ENCODE data around the gene SMIM44. TPM values are rescaled to one million over a fixed set of nuclear protein-coding genes. Genes with fewer than 3 reads are reported as not detected.
A peak's percentile ranks its signal among the peaks of the same experiment; 100 is the strongest.

The SMIM44 gene
- total RNA-seq, 2 donors from 2014 or later: not detected

- Mint-ChIP-seq H3K9me3 (no peaks in the 10 kb centered on the region), H3K27ac (no peak overlapping the region), H3K36me3 (ENCODE audit: low read depth) (peaks cover 33% of the 10 kb centered on the region), H3K4me1 (peaks cover 5% of the 10 kb centered on the region), H3K4me3 (no peak overlapping the region), H3K27me3 (no peaks in the 10 kb centered on the region)
- ATAC-seq (replicated peaks): no peak
Measured at GRCh38 chr19:3522421-3523360, 39.5 kb upstream of the SMIM44 start.

DNA sequence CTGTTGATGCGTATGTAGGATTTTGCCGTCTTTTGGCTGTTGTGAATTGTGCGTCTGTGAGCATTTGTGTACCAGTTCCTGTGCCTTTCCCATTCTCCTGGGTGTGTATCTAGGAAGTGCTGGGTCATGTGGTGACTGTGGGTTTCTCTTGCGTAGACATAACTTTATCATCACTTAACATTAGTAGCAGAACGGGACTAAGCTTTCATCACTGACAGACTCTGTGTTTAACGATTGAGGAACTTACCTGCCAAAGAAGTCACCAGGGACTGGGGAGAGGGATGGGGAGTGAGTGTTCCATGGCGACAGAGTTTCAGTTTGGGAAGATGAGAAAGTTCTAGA, 37.8 kb upstream of the SMIM44 start:
- Mint-ChIP-seq H3K27ac (no peak overlapping the region), H3K4me1 (peaks cover 5% of the 10 kb centered on the region), H3K9me3 (no peaks in the 10 kb centered on the region), H3K4me3 (no peak overlapping the region), H3K36me3 (ENCODE audit: low read depth) (peaks cover 26% of the 10 kb centered on the region), H3K27me3 (no peaks in the 10 kb centered on the region)
- no peak for ATAC-seq (replicated peaks)

GRCh38 chr19:3520166-3521103, 37.2 kb upstream of the SMIM44 start:
- no peak for ATAC-seq (replicated peaks)
- Mint-ChIP-seq H3K9me3 (no peaks in the 10 kb centered on the region), H3K4me1 (peaks cover 5% of the 10 kb centered on the region), H3K27me3 (no peaks in the 10 kb centered on the region), H3K27ac (no peak overlapping the region), H3K36me3 (ENCODE audit: low read depth) (peaks cover 26% of the 10 kb centered on the region), H3K4me3 (no peak overlapping the region)

GRCh38 chr19:3519126-3519525, 35.9 kb upstream of the SMIM44 start:
- Mint-ChIP-seq H3K4me1 (peaks cover 11% of the 10 kb centered on the region), H3K27ac (no peak overlapping the region), H3K36me3 (ENCODE audit: low read depth) (peaks cover 23% of the 10 kb centered on the region), H3K27me3 (no peaks in the 10 kb centered on the region), H3K4me3 (no peak overlapping the region), H3K9me3 (no peaks in the 10 kb centered on the region)
- ATAC-seq (replicated peaks): no peak

DNA sequence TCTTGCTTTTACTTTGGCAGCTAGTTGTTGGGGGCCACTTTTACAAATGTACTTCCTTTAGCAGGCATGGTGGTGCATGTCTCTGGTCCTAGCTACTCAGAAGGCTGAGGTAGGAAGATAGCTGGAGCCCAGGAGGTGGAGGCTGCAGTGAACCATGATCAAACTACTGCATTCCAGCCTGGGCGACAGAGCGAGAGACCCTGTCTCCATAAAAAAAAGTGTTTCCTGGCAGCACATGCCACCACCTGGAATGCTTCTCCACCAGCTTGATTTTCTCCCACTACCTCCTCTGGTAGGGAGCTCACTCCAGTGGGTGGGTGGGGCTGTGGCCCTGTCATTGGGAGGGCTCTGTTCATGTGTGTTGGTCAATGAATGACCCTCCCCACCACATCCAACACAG, 35.4 kb upstream of the SMIM44 start:
- no peaks in the 10 kb centered on the region for H3K9me3 Mint-ChIP-seq
- H3K27me3 Mint-ChIP-seq: no peaks in the 10 kb centered on the region
- H3K4me3 Mint-ChIP-seq: no peak overlapping the region
- H3K36me3 Mint-ChIP-seq (ENCODE audit: low read depth): peaks cover 19% of the 10 kb centered on the region
- H3K27ac Mint-ChIP-seq: no peak overlapping the region
- peaks cover 15% of the 10 kb centered on the region for H3K4me1 Mint-ChIP-seq
- no peak for ATAC-seq (replicated peaks)

DNA sequence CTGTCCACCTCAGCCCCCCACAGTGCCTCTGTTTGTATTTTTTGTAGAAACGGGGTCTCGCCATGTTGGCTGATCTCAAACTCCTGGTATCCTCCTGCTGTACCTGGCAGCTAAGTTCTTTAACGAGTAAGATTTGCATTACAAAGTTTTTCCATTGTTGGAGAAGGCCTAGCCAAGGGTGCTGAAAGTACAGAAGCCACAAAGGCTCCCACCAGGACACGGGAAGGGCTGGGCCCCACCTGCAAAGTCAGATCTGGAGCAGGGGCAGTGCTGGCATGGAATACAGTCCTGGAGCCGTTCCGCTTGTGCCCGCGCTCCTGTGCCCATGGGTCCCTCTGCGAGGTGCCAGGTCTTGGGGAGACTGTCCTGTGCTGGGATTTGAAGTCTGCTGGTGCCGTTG, 35.0 kb upstream of the SMIM44 start:
- Mint-ChIP-seq H3K36me3 (ENCODE audit: low read depth) (peaks cover 15% of the 10 kb centered on the region), H3K4me3 (no peak overlapping the region), H3K9me3 (no peaks in the 10 kb centered on the region), H3K27me3 (no peaks in the 10 kb centered on the region), H3K4me1 (peaks cover 15% of the 10 kb centered on the region), H3K27ac (no peak overlapping the region)
- ATAC-seq (replicated peaks): no peak

GRCh38 chr19:3517638-3518037, 34.4 kb upstream of the SMIM44 start:
- H3K9me3 Mint-ChIP-seq: no peaks in the 10 kb centered on the region
- H3K27me3 Mint-ChIP-seq: no peaks in the 10 kb centered on the region
- peaks cover 14% of the 10 kb centered on the region for H3K36me3 Mint-ChIP-seq (ENCODE audit: low read depth)
- no peak overlapping the region for H3K4me3 Mint-ChIP-seq
- no peak for ATAC-seq (replicated peaks)
- peaks cover 15% of the 10 kb centered on the region for H3K4me1 Mint-ChIP-seq
- H3K27ac Mint-ChIP-seq: no peak overlapping the region

DNA sequence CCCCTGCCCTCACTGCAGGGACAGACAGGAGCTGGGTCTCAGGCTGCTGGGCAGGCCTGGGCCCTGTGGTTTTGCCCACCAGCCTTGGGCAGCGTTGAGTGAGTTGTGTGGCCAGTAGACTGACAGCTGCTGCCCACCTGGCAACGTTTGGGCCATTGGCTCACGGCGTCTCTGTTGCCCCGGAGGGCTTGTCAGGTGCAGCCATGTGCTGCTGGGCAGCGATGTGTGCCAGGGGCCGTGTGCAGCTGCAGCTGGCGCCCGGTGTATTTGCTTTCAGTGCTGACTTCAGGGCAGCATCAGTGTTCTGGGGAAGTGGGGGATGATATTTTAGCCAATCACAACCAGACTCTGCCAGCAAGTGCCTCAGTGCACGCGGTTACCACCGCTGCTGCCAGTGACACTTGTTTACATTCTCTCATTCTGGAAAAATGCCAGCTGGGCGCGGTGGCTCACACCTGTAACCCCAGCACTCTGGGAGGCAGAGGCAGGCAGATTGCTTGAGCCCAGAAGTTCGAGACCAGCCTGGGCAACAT, 33.5 kb upstream of the SMIM44 start:
- no peaks in the 10 kb centered on the region for H3K9me3 Mint-ChIP-seq
- no peak overlapping the region for H3K27ac Mint-ChIP-seq
- no peaks in the 10 kb centered on the region for H3K27me3 Mint-ChIP-seq
- peaks cover 15% of the 10 kb centered on the region for H3K4me1 Mint-ChIP-seq
- peaks cover 13% of the 10 kb centered on the region for H3K36me3 Mint-ChIP-seq (ENCODE audit: low read depth)
- ATAC-seq (replicated peaks): peak; percentile 73
- H3K4me3 Mint-ChIP-seq: no peak overlapping the region

GRCh38 chr19:3515891-3516422, 32.7 kb upstream of the SMIM44 start:
- Mint-ChIP-seq H3K9me3 (no peaks in the 10 kb centered on the region), H3K4me1 (peaks cover 12% of the 10 kb centered on the region), H3K27ac (no peak overlapping the region), H3K27me3 (no peaks in the 10 kb centered on the region), H3K4me3 (no peak overlapping the region), H3K36me3 (ENCODE audit: low read depth) (peaks cover 6% of the 10 kb centered on the region)
- ATAC-seq (replicated peaks): no peak

DNA sequence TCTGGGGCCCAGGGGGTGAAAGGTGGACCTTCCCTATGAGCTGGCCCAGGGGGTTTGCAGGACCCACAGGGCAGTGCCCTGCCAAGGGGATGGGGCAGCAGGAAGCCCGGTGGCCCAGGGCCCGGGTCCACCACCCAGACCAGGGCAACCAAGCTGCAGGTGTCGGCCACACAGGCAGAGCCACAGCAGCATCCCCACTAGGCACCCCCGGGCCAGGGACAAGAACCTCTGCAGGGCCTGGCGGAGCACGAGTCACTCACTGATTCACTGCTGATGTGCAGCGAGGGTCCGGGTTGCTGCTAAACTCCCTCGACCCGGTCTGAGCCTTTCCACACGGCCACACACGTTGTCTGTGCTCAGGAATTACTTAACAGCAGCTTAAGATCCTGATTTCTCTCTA, 31.7 kb upstream of the SMIM44 start:
- no peak overlapping the region for H3K27ac Mint-ChIP-seq
- ATAC-seq (replicated peaks): no peak
- H3K36me3 Mint-ChIP-seq (ENCODE audit: low read depth): peaks cover 8% of the 10 kb centered on the region
- no peaks in the 10 kb centered on the region for H3K27me3 Mint-ChIP-seq
- no peak overlapping the region for H3K4me3 Mint-ChIP-seq
- H3K4me1 Mint-ChIP-seq: peaks cover 12% of the 10 kb centered on the region
- no peaks in the 10 kb centered on the region for H3K9me3 Mint-ChIP-seq

- no peak for ATAC-seq (replicated peaks)
- no peak overlapping the region for H3K4me3 Mint-ChIP-seq
- no peak overlapping the region for H3K27ac Mint-ChIP-seq
- peaks cover 22% of the 10 kb centered on the region for H3K36me3 Mint-ChIP-seq (ENCODE audit: low read depth)
- H3K4me1 Mint-ChIP-seq: peaks cover 22% of the 10 kb centered on the region
- no peaks in the 10 kb centered on the region for H3K27me3 Mint-ChIP-seq
- no peaks in the 10 kb centered on the region for H3K9me3 Mint-ChIP-seq
Measured at GRCh38 chr19:3513229-3514140, 30.2 kb upstream of the SMIM44 start.

DNA sequence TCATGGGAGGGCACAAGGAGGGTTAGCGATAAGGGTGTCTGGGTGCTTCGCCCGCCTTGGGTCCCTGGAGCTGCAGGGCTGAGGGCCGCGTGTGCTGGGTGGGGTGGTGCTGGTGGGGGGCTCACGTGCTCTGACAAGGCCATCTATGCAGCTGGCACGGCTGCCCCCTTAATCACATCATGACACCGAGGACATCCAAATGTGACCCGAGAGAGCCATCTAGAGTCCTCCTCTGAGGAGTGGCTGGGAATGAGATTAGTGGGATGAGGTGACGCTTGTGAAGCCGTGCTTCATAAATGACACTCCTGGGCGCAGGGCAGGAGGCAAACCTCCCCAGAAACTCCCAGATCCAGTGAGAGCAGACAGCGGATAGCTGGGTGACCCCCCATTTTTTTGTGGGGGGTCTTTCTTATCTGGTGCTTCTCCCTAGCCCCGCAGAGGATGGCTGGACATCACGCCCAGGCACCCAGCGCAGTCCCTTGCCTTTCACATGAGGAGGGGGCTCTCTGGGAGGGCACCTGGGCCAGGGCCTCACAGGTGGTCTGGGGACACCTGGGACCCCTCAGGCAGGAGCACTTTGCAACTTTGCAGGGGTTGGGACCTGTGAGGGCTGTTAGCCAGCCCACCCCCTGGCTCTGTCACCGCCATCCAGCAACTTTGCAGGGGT, 29.5 kb upstream of the SMIM44 start:
- Mint-ChIP-seq H3K27ac (no peak overlapping the region), H3K9me3 (no peaks in the 10 kb centered on the region), H3K36me3 (ENCODE audit: low read depth) (peaks cover 26% of the 10 kb centered on the region), H3K27me3 (no peaks in the 10 kb centered on the region), H3K4me3 (no peak overlapping the region), H3K4me1 (peaks cover 22% of the 10 kb centered on the region)
- ATAC-seq (replicated peaks): no peak

- peaks cover 36% of the 10 kb centered on the region for H3K36me3 Mint-ChIP-seq (ENCODE audit: low read depth)
- no peak overlapping the region for H3K27ac Mint-ChIP-seq
- H3K4me1 Mint-ChIP-seq: peaks cover 30% of the 10 kb centered on the region
- no peaks in the 10 kb centered on the region for H3K9me3 Mint-ChIP-seq
- no peak overlapping the region for H3K4me3 Mint-ChIP-seq
- no peaks in the 10 kb centered on the region for H3K27me3 Mint-ChIP-seq
- ATAC-seq (replicated peaks): no peak
Measured at GRCh38 chr19:3511506-3512251, 28.4 kb upstream of the SMIM44 start.

Measured in activated T-helper 17 cell treated with anti-CD3 and anti-CD28 coated beads, Interleukin-2, amount 50 U/mL, for 72 hours (primary cell).